ENCODE data around the gene TJP1.

- TF ChIP-seq CTCF (IDR thresholded peaks at IDR 0.05; ENCODE audit: control extremely low read depth in 1 of 3, insufficient read depth in 1 of 3, low read depth in 1 of 3, low read length in 3 of 3) = no peak
- no peak for TF ChIP-seq TAF1 (IDR thresholded peaks at IDR 0.05; ENCODE audit: low read depth, low read length)
- TF ChIP-seq MAX (IDR thresholded peaks at IDR 0.05) = no peak
- no peak for TF ChIP-seq SP2 (IDR thresholded peaks at IDR 0.05; ENCODE audit: low read length)
- no peak for TF ChIP-seq SP4 (IDR thresholded peaks at IDR 0.05; ENCODE audit: low read length)
- no peak for TF ChIP-seq EGR1 (IDR thresholded peaks at IDR 0.05; ENCODE audit: borderline replicate concordance, low read depth, low read length)
- no peak for TF ChIP-seq TCF12 (IDR thresholded peaks at IDR 0.05; ENCODE audit: low read depth, low read length)
- no peak for TF ChIP-seq BACH1 (IDR thresholded peaks at IDR 0.05; ENCODE audit: low read length)
These were observed 45.2 kb upstream of the TJP1 start for GRCh38 chr15:29867241-29868000.
